Ectodermal cell (in vitro differentiated cells): ENCODE results near the gene RORC. TPM values are rescaled to one million over a fixed set of nuclear protein-coding genes. Genes with fewer than 3 reads are reported as not detected.
"Not testable (repeated sequence)": the region's sequence is repeated elsewhere in the genome, so short reads cannot be mapped to it uniquely, and the experiment has no call there.

Experiments
- H3K27ac ChIP-seq: 2 replicates; pipeline ENCODE4 v1.7.0; 2013; ENCODE audit warnings: mild to moderate bottlenecking, low read depth, low read length; ENCODE audit not compliant: insufficient read depth, poor library complexity, severe bottlenecking
- H3K27me3 ChIP-seq: 2 replicates; pipeline ENCODE4 v1.7.0; 2013; ENCODE audit warnings: mild to moderate bottlenecking, low read length; ENCODE audit not compliant: insufficient read depth, control insufficient read depth, poor library complexity, severe bottlenecking
- H3K36me3 ChIP-seq: one replicate; pipeline ENCODE4 v1.7.0; 2013; ENCODE audit warnings: low read length; ENCODE audit not compliant: control insufficient read depth, insufficient read depth
- H3K4me1 ChIP-seq: one replicate; pipeline ENCODE4 v1.7.0; 2013; ENCODE audit warnings: low read length; ENCODE audit not compliant: control insufficient read depth, insufficient read depth
- H3K4me3 ChIP-seq: 2 replicates; pipeline ENCODE4 v1.7.0; 2013; ENCODE audit warnings: low read depth, low read length, control low read depth; ENCODE audit not compliant: insufficient read depth
- H3K9me3 ChIP-seq: 2 replicates; pipeline ENCODE4 v1.7.0; 2013; ENCODE audit warnings: mild to moderate bottlenecking, low read length, moderate library complexity; ENCODE audit not compliant: control insufficient read depth
- WGBS, 2 experiments: methylation state at CpG; one replicate each; pipeline ENCODE4 v1.1.7; 2013; ENCODE audit warnings: missing lambda C conversion rate in 2 of 2; 5-methylcytosine and 5-hydroxymethylcytosine counted together
- polyA plus RNA-seq, 4 experiments: library from polyadenylated mRNA; stranded (reverse); fragments of 50-300 nt; gene quantifications; one replicate each; pipeline ENCODE4 v1.2.3, GENCODE V29; 2013

Gene RORC
- polyA plus RNA-seq (2013, experiment 1 of 4), result not detected
- not detected for polyA plus RNA-seq (2013, experiment 2 of 4)
- polyA plus RNA-seq (2013, experiment 3 of 4), result not detected
- polyA plus RNA-seq (2013, experiment 4 of 4), result not detected

- H3K4me1 ChIP-seq, result peaks cover 27% of the 10 kb centered on the region
- no peak within 1 kb of the TSS for H3K27ac ChIP-seq
- no peak within 1 kb of the TSS for H3K4me3 ChIP-seq
- no peaks in the 10 kb centered on the region for H3K36me3 ChIP-seq
- WGBS, 2 experiments, result 85 to 88% methylated on average over 5 of the region's 5 CpGs
- H3K9me3 ChIP-seq, result no peaks in the 10 kb centered on the region
- peaks cover 10% of the 10 kb centered on the region for H3K27me3 ChIP-seq
These were observed at the start of gene RORC for GRCh38 chr1:151831605-151832004. Gene RORC (minus strand): TSS chr1:151831802. CDS start chr1:151831764, 38 bp downstream.

DNA sequence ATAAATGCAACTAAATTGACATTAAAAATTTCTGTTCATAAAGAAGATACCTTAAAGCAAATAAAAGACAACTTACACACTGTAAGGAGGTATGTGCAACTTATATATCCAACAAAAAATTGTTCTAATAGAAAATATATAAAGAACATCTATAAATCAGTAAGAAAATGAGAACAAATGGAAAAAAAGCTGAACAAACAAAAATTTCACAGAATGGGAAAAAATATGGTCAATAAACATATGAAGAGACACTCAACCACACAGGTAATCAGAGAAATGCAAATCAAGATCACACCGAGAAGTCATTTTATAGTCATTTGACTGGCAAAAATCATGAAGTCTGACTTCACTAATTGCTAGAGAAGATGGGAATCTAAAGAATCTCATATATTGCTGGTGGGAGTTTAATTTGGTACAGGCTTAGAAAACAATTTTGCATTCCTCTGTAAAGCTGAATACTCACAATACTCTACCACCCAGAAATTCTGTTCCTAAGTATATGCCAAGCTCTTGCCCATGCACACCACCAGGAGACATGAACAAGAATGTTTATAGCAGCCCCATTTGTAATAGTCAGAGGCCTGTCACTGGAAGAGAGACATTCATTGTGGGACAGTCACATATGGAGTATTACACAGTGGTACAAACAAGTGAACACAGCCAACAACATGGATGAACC, 44.0 kb upstream of the RORC start:
- Histone ChIP-seq H3K36me3 (no peaks in the 10 kb centered on the region), H3K4me1 (peaks cover 5% of the 10 kb centered on the region), H3K27me3 (no peaks in the 10 kb centered on the region), H3K27ac (no peak overlapping the region), H3K9me3 (no peaks in the 10 kb centered on the region), H3K4me3 (no peak overlapping the region)
- WGBS, 2 experiments, result 89 to 100% methylated on average over 1 of the region's 1 CpG

- H3K27ac ChIP-seq, H3K9me3 ChIP-seq, H3K4me1 ChIP-seq, H3K36me3 ChIP-seq, H3K4me3 ChIP-seq, H3K27me3 ChIP-seq: not testable (repeated sequence)
- 45 to 48% methylated on average over 8 to 9 of the region's 9 CpGs for WGBS, 2 experiments
These were observed 41.2 kb upstream of the RORC start for GRCh38 chr1:151872776-151873175.

DNA sequence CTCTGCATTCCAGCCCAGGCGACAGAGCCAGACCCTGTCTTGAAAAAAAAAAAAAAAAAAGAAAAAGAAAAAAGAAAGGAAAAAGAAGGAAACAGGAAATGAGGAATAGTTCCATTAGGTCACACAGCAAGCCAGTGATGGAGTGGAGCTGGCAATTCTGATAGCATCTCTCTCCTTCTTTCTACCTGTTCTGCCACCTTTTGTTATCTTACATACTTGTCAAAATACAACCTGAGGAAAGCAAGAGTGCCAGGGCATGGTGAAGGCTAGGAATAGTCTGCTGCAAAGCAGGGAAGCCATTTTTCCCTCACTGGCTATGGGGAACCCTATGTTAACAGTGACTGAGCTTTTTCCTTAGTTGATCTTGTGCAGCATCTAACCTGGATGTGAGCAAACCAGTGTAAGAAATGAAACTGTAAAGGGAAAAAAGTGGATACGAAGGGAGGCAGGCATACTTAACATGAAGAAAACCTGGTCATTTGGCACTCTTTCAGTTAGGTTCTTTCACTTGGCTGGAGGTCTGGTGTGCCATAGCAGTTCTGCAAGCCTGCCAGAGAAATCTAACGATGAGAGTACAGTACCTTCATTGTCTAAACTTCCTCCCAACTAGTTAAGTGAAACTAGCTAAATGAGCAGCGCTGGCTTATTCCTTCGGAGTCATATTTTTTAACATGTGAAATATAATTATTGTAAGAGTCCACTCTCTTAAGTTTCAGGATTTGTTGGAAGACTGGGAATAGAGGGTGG, 39.9 kb upstream of the RORC start:
- no peak overlapping the region for H3K4me3 ChIP-seq
- no peaks in the 10 kb centered on the region for H3K27me3 ChIP-seq
- peaks cover 5% of the 10 kb centered on the region for H3K4me1 ChIP-seq
- H3K9me3 ChIP-seq, result no peaks in the 10 kb centered on the region
- 89 to 92% methylated on average over 3 to 4 of the region's 5 CpGs for WGBS, 2 experiments
- no peaks in the 10 kb centered on the region for H3K36me3 ChIP-seq
- H3K27ac ChIP-seq, result no peak overlapping the region

- H3K27me3 ChIP-seq, result no peaks in the 10 kb centered on the region
- 92 to 100% methylated on average over 1 to 2 of the region's 3 CpGs for WGBS, 2 experiments
- H3K4me3 ChIP-seq, result no peak overlapping the region
- H3K9me3 ChIP-seq, result no peaks in the 10 kb centered on the region
- no peak overlapping the region for H3K27ac ChIP-seq
- H3K4me1 ChIP-seq, result peaks cover 5% of the 10 kb centered on the region
- H3K36me3 ChIP-seq, result no peaks in the 10 kb centered on the region
These were observed 36.9 kb upstream of the RORC start for GRCh38 chr1:151868486-151868885.

- Histone ChIP-seq H3K27me3 (no peaks in the 10 kb centered on the region), H3K36me3 (no peaks in the 10 kb centered on the region), H3K27ac (no peak overlapping the region), H3K9me3 (no peaks in the 10 kb centered on the region), H3K4me3 (no peak overlapping the region), H3K4me1 (peaks cover 5% of the 10 kb centered on the region)
- 91% methylated on average over 7 of the region's 7 CpGs for WGBS, 2 experiments
These were observed 36.3 kb upstream of the RORC start for GRCh38 chr1:151867765-151868411.

DNA sequence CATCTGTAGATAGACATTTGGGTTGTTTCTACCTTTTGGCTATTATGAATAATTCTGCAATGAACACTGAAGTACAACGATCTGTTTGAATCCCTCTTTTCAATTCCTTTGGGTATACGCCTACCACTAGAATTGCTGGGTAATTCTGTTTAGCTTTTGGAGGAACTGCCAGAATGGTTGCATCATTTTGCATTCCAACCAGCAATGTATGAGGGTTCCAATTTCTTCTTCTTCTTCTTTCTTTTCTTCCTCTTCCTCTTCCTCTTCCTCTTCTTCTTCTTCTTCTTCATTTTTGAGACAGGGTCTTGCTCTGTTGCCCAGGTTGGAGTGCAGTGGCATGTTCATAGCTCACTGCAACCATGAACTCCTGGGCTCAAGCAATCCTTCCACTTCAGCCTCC, 35.7 kb upstream of the RORC start:
- Histone ChIP-seq H3K36me3 (no peaks in the 10 kb centered on the region), H3K4me1 (no peaks in the 10 kb centered on the region), H3K27me3 (no peaks in the 10 kb centered on the region), H3K4me3 (no peak overlapping the region), H3K27ac (no peak overlapping the region), H3K9me3 (no peaks in the 10 kb centered on the region)
- 87 to 96% methylated on average over 2 of the region's 2 CpGs for WGBS, 2 experiments

DNA sequence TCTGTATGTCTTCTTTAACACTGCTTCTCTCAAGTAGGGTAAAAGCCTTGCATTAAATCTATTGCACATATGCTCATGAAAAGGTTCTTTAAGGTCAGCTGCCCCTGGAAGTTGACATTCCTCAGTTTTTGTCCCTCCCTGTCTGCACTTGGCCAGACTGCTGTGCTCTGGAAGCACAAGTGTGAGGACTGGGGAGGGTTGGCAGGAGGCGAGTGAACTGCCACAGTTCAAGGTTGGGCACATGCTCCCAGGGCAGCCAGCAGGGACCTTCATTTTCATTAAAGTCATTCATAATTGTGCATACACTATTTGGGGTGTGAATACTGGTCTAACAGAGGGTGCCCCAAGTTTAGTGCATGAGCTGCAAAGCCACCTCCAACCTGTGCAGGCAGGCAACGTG, 32.8 kb upstream of the RORC start:
- Histone ChIP-seq H3K27ac (no peak overlapping the region), H3K4me1 (no peaks in the 10 kb centered on the region), H3K9me3 (no peaks in the 10 kb centered on the region), H3K36me3 (no peaks in the 10 kb centered on the region), H3K27me3 (no peaks in the 10 kb centered on the region), H3K4me3 (no peak overlapping the region)
- WGBS, 2 experiments, result 40 to 43% methylated on average over 2 of the region's 2 CpGs

DNA sequence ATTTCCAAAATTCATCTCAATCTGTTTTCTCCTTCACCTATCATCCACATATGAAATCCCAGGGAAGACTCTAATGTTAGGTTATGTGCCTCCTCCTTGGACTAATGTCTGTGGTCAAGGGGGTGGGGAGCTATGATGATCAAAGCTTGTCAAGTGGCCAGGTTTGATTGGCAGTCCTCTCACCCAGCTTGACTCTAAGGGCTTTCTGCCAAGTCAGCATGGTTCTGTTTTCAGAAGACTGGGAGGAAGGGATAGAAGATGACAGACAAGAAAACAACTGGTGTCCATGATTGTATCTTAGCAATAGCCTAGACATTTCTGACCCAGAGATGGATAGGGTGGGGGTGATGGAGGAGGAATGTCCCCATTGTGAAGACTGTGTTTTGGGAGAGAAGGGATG, 31.0 kb upstream of the RORC start:
- no peak overlapping the region for H3K4me3 ChIP-seq
- no peak overlapping the region for H3K27ac ChIP-seq
- no peaks in the 10 kb centered on the region for H3K4me1 ChIP-seq
- H3K36me3 ChIP-seq, result no peaks in the 10 kb centered on the region
- no peaks in the 10 kb centered on the region for H3K9me3 ChIP-seq
- H3K27me3 ChIP-seq, result no peaks in the 10 kb centered on the region

DNA sequence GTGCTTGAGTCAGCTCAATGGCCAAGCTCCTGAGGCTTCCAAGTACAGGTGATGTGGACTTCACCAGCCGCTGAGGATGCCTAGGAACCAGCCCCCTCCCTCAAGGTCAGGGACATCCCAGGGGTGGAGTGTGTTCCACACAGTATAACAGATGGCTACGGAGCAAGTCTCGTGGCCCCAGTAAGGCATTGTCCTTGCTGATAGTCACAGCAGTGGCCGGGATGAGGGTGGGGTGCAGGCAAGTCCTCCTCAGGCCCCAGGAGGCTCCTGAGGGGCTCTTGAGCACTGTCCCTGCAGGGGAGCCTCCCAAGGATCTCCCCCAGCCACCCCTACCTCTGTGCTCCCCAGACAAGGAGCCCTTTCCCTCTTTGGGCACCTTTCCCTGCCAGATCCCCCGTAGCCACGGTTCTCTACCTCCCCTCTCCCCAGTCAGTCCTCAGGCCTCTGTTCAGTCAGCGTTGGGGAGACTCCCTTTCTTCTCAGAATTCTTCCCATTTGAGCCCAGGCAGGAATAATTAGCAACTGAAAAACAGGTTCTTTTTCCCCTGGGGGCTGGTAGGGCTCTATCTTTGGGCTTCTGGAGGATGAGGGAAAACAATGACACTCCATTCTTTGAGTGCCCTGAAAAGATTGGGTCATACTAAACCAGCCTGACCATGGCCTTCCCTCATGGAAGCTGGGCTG, 29.0 kb upstream of the RORC start:
- H3K36me3 ChIP-seq, result no peaks in the 10 kb centered on the region
- H3K4me3 ChIP-seq, result no peak overlapping the region
- H3K27ac ChIP-seq, result no peak overlapping the region
- WGBS, 2 experiments, result 38 to 43% methylated on average over 7 of the region's 7 CpGs
- H3K27me3 ChIP-seq, result no peaks in the 10 kb centered on the region
- H3K9me3 ChIP-seq, result no peaks in the 10 kb centered on the region
- no peaks in the 10 kb centered on the region for H3K4me1 ChIP-seq
